GM19324 (cell line): Measurements from ENCODE around the gene RMDN2.

Source experiments
- ATAC-seq: cut with Tn5 transposase; IDR thresholded peaks from one replicate; pipeline ENCODE4 v1.9.1; 2021; ENCODE audit warnings: mild to moderate bottlenecking, moderate library complexity; ENCODE audit not compliant: unreplicated experiment, low FRiP score

Gene RMDN2

DNA sequence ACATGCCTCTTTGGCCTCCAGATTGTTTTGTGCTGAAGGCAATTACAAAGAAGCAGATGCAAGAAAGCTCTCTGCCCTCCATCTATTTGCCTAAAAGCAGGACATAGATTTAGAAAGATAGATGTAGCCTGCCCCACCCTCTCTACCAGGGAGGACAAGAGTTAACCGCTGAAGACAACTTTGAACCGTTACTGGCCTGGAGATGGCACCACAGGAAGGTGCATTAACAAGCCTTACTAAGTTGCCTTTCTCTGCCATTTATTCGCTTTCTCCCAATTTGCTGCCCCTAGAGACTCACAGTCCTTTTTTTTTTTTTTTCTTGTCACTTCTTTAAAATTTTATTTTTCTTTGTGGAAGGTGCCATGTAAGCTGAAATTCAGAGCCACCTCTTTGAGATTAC is 28.8 kb upstream of the RMDN2 start:
- no peak for ATAC-seq

DNA sequence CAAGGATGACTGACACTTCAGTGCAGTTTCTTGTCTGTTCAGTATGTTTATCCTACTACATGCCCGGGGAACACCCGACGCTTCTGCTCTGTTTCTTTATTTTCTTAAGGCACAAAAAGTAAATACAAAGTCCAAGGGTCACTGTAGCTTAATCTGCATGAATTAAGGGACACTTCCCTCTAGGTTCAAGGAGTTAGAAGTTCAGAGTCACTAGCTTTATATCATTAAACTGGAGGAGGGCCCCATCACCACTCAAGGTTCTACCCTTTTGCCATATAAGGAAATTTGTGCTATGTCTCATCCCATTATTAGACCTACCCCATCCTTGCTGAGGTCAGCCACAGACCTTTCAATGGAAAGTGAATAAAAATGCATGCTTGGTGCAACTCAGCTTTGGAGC is 27.6 kb upstream of the RMDN2 start:
- no peak for ATAC-seq

DNA sequence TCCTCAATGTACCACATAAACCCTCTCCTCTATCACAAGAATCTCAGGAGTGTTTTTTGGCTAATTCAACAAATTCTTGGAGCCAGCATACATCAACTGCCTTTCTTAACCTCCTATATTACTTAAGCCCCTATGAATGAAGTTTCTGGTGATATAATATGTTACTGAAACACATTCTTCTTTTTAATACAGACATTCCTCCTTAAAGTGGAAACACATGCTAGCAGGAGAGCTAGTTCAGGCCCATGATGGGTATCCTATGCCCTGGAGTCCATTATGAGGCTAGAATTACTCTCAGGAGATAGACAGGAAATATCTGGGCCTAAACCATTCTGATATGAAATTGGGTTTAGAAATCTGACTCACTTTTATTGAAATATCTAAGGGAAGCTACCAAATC is 26.6 kb upstream of the RMDN2 start:
- no peak for ATAC-seq

DNA sequence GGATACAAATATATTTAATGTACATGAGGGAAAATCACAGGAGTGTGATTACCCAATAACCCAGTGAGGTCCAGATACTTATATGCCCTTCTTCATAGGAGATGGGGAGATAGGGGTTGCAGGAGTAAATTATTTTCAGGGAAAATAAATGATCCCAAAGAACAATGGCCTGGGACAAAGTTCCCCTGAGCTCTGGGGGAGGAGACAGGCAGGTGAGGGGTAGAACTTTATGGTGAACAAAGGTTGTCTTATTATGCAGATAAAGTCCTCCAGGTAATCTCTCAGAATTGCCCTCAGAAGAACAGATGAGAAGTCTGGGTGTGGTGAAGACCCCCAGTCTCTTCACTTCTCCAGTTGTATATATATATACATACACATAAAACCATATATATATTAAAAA is 22.1 kb upstream of the RMDN2 start:
- no peak for ATAC-seq

DNA sequence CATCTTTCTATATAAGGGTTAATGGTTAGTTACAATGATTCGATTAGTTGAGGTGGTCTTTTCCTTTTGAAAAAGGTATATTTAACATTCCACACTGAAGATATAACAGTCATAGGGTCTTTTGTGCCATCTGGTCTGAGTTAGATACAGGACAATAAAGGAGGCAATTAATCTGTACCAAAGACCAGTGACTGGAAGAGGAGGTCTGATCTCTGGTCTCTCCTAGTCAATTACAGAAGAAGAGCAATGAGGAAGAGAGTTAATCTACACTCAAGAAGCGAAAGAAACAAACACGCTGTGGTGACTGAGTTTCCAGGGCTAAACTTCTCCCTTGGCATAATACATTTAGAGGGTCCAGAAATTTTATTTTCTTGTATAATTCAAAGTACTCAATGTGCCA is 20.7 kb upstream of the RMDN2 start:
- ATAC-seq, result no peak

DNA sequence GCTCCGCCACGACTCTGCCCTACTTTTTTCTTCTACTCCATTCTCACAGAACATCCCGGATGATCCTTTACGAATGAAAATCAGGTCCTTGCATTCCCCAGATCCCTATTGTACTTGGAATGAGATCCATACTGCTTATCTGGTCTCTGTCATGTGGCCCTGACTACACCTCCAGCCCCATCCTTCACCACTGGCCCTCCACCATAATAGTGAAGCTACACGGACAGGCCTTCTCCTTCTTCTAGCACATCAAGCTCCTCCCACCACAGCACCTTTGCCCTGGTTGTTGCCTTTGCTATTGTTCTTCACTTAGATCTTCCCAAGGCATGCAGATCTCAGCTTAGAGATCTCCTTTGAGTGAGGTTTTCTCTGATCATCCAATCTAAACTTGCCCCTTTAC is 20.1 kb upstream of the RMDN2 start:
- no peak for ATAC-seq

DNA sequence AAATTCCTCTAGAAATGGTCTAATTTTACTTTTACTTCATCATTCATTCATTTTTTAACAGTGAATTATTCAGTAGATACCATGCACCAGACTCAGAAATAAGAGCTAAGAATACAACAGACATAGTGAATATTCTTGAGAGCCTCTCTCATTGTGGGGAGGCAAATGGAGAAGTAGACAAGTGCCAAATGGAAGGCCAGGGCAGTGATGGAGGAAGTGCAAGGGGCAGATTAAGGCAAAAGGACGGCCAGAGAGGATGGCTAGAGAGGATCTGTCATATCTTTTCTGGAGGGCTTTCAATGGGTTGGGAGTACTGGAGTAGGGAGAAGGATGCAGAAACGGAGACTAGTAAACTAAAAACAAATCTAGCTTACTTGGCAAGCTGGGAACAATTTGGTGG is 19.0 kb upstream of the RMDN2 start:
- ATAC-seq, result no peak

DNA sequence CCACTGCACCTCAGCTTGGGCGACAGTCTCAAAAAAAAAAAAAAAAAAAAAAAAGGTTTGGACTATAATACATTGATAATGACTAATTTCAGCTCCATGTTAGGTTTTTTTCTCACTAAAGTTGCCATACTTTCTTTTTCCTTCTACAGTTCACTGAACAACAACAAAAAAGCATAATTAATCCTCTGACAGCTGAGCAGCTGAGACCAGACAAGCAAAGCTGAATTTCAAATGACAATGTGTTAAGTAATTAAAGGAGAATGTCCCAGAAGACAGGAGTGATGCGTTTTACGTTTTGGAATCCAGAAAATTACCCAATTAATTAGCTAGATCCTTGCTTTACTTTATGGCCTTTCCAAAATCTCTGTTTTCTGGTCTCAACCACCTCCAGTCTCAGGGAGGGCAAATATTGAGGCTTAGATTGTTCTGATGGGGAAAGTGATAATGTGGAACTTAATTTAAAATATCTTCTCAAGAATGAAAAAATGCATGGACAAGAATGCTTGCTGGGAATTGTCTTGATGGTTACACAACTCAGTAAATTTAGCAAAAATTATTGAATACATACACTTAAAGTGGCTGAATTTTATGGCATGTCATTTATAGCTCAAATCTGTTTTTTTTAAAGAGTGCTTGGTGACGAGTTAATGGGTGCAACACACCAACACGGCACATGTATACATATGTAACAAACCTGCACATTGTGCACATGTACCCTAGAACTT is 17.4 kb upstream of the RMDN2 start:
- no peak for ATAC-seq

DNA sequence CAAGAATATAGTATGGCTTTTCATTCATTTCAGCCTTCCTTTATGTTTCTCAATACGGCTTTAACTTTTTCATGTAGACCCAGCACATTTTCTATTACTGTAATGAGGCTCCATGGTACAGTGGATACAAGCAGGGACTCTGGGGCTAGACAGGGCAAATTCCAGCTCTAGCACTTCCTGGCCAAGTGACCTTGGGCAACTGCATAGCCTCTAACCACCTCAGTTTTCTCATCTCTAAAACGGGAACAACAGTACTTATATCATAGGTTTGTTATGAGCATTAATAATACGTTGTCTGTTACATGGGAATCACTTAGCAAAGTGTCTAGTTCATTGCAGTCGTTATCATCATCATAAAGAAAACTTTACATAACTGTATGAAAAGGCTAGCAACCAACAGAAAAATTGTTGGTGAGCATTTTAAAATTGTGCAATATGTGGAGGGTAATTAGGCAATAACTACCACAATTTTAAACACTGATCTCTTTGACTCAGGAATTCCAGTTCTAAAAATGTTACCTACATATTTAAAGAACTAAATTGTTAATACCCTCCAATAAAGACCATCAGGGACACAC is 13.7 kb upstream of the RMDN2 start:
- ATAC-seq, result no peak

DNA sequence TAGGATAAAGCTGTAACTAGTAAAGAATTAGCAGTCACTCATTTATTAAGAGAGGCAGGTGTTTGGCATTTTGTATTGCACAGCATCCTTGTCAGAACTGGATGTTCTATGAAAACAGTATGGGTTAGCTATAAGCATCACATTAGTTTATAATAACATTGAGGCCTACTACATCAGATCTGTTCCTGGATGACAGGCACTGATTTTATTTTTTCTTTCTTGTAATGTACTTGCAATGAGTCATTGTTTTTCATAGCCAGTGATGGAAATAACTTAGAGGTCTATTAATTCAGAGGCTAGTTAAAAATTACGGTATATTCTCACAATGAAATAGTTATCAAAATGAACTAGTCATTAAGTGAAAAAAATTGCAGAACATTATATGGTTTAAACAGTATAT is 13.0 kb upstream of the RMDN2 start:
- no peak for ATAC-seq

DNA sequence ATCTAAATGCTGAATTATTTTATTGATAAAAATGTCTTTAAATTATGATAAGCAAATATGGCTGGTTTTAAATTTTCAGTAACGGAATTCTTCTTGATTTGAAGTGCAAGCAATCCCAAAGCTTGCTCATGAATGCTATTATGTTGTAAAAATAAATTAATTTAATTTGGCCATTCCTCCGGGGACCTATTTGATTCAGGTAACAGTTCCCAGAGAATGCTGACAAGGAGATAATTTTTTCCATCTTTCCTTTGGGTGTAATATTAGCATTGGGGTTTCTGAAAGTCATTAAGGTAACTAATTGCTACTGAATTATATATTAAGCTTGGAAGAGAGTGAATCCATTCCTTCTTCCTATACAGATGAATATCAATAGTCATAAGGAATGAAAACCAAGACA is 12.5 kb upstream of the RMDN2 start:
- ATAC-seq, result no peak

DNA sequence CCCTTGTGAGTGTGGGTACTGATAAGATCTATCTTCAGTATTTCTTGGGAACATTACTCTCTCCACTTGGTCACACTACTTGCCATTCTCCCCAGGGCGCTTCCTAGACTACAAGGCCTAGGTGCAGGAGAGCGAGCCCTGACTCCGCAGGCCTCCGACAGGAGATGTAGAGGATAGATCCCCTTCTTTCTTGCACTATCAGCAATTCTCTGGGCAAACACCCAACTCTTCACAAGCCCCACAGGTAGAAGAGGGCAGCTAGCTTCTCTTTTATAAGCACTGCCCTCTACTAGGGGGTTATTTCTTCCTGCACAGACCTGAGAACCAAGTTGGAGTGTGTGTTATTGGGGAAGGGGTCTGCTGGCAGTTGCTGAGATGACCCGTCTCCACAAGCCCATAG is 10.7 kb upstream of the RMDN2 start:
- no peak for ATAC-seq

DNA sequence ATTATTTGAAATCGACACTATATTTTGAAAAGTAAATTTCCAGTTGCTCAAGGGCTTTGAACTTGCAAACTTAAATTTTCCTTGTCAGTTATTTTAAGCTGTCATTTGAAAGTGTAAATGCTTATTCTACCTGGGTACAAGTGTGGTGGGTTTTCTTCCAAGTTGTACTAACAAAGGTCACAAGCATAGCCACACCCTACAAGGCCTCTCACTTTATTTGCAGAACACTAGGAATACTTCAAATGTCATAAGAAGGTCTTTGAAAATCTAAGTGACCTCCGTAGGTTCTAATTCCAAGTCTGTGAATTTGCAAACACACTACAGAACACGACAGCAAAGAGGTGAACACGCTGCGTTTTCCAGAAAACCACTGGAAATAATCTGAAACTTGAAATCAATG is 9.3 kb upstream of the RMDN2 start:
- no peak for ATAC-seq

DNA sequence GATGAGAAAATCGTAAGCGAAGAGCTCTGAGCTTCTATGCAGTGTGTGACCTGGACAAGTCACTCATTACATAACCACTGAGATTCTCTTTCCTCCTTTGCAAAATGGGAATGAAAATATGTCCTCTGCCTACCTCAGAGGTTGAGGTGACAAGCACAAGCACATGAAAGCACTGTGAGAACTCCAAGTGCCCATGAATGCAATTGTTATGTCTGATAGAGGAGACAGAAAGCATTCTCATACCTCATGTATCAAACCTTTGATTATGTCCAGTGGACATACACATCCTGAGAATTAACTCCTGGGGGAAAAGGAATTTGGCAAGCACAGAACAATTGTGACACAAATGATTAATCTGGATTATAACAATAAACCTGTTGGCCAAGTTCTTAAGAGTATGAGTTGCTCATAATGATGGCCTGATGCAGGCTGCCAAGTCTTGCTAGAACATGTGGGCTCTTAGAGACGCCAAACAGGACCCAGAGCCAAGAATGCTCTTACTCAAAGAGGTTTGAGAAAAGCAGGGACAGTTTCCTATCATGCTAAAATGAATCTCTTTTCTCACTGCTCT is 8.5 kb upstream of the RMDN2 start:
- ATAC-seq, result no peak

DNA sequence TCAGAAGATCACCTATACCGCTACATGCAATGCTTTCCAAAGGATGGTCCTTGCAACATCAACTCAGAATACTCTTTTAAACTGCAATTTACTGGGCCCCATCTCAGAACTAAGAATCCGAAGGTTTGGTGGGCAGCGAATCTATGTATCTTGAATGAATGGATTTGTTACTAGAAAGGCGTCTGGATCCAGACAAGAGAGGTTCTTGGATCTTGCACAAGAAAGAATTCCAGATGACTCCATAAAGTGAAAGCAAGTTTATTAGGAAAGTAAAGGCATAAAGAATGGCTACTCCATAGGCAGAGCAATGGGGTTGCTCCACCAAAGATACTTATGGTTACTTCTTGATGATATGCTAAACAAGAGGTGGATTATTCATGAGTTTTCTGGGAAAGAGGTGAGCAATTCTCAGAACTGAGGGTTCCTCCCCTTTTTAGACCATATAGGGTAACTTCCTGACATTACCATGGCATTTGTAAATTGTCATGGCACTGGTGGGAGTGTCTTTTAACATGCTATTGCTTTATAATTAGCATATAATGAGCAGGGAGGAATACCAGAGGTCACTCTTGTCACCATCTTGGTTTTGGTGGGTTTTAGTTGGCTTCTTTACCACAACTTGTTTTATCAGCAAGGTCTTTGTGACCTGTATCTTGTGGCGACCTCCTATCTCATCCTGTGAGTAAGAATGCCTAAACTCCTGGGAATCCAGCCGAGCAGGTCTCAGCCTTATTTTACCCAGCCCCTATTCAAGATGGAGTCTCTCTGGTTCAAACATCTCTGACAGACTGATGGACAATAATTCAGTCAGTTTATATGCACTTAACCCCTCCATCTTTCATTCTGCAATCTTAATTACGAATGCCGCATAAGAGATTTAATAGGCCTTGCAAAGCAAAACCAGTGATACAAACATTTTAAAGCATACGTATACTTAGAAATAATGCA is 7.5 kb upstream of the RMDN2 start:
- no peak for ATAC-seq

DNA sequence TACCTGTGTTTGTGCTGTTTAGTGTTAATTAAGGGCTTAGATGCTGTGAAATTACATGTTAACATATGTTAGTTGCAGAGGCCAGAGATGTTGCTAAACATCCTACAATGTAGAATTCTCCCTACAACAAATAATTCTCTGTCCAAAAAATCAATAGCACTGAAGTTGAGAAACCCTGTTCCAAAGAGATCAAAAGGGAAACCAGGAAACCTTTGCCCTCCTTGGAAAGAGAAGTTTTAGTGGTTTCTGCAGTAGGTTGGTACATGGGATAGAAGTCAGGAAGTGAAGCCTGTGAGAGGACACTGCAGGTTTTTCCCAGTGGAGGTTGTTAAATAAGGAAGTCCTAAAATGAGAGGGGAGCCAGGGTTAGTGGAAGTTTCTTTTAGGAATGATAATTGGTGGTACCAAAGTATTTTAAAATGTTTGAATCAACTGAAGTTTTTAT is 6.3 kb upstream of the RMDN2 start:
- no peak for ATAC-seq

DNA sequence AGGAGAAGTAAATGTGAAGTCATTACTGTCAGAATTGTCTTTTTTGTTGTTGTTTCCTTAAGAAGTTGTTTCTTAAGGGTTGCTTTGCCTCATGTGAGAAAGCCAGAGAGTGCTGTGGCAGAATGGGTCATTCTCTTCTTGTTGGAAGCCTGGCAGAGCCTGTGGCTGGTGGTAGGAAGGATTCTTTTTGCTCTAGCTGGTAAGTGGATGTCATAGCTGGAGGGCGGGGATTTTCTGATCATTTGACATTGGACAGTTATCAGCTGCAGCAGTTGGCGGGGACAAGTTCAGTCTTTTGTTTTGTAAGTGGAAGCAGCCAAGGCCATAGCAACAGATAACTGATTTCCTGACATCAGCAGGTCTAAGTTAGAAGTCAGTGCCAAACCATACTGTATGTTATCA is 5.5 kb upstream of the RMDN2 start:
- no peak for ATAC-seq

DNA sequence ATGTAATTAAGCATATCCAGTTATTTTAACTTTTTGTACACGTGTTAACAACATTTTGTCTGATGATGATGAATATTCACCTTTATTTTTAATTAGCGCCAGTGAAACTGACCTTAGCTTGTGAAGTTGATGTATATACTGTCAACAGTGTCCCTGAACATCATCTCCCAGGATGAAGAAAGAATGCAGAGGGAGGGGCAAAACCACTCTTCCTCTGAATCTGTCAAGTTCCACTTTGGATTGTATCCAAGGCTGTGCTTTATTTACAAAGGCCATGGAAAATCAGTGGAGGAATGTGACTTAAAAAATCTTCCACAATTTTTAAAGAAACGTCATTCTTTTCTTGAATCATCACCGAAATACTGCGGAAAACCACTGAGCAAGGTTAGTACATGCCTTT is 4.5 kb upstream of the RMDN2 start:
- no peak for ATAC-seq

DNA sequence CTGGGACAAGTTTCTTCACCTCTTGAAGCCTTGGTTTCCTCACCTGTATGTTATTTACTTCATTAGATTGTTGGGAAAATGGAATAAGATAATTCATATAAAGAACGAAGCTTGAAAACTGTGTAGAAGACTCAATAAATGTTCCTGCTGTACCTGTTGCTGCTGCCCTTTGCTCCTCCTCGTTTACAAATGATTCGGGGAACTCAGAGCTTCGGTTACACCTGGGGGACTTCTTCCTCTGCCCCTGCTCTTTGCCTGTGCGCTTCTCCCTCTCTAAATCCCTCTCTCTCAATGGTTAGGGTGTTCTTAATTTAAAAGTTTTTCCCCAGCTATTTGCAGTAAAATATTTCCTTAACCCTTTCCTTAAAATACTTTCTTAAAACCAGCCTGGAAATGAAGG is 3.3 kb upstream of the RMDN2 start:
- no peak for ATAC-seq

DNA sequence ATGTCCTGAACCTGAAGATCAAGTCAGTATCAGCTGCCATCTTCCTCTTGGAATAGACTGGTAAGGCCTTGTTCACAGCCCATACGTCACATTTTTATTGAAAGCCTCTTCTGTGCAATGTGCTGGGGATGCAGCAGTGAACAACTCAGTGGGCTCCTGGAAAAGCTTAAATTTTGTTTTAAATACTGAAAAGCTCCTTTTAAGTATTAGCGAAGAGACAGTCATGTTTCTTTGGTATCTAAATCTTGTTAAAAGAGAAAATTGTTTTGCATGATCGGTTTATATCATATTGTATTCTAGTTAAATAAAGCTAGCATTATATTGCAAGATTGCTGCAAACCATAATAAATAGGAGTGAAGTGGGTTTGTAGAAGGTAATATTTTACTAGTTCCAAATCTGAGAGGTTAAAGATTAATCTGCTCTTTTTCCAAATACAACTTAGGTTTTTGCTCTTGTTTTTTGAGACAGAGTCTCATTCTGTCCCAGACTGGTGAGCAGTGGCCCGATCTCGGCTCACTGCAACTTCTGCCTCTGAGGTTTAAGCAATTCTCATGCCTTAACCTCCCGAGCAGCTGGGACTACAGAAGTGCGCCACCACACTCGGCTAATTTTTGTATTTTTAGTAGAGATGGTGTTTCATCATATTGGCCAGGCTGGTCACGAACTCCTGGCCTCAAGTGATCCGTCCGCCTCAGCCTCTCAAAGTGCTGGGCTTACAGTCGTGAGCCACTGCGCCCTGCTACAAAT is 1.6 kb upstream of the RMDN2 start:
- no peak for ATAC-seq

DNA sequence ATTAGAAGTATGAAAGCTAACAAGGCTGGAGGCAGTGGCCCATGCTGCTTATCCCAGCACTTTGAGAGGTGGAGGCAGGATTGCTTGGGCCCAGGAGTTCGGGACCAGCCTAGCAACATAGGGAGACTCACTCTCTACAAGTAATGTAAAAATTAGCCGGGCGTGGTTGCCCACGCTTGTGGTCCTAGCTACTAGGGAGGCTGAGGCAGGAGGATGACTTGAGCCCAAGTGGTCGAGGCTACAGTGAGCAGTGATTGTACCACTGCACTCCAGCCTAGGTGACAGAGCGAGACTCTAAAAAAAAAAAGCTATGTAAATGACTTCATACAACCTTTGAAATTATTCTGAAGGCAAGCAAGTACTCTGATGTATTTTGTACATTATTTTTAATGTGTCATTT is 1.5 kb downstream of the RMDN2 start:
- ATAC-seq, result no peak
